ENCODE measurements around the gene HTR3A. TPM values are rescaled to one million over a fixed set of nuclear protein-coding genes. Genes with fewer than 3 reads are reported as not detected.

HTR3A gene
- total and polyA plus RNA-seq, 7 experiments from 2014 or later, result not detected

- DNase-seq (no peak), ATAC-seq (no peak)
- Histone ChIP-seq H3K36me3 (ENCODE audit: control insufficient read depth in 2 of 3, insufficient read depth in 3 of 3, low read length in 3 of 3) (no peaks in the 10 kb centered on the region), H3K27ac (ENCODE audit: low read depth, low read length) (no peak overlapping the region), H3K27me3 (ENCODE audit: control insufficient read depth in 2 of 2, insufficient read depth in 2 of 2, low read length in 2 of 2) (peaks cover 0 to 3% of the 10 kb centered on the region in 2 donors), H3K4me3 (ENCODE audit: low read length) (no peak overlapping the region), H3K9me3 (ENCODE audit: control insufficient read depth in 2 of 3, low read length in 3 of 3) (no peaks in the 10 kb centered on the region), H3K4me1 (ENCODE audit: control insufficient read depth in 2 of 2, insufficient read depth in 2 of 2, low read length in 2 of 2) (peaks cover 0 to 3% of the 10 kb centered on the region in 2 donors)
- ChIA-PET POLR2A (no interaction called here), CTCF (interaction anchor here (1.5 to 15.2 kb wide), 3 partner anchors 10 to 229 kb away, joined by 4 to 148 read pairs (median 92); no protein-coding TSS in a partner anchor)
- intact Hi-C loops (cut with micrococcal nuclease), result no loop called here
- peaks cover 0 to 35% (median 13%) of the 10 kb centered on the region in 5 donors for H3K27me3 Mint-ChIP-seq
- peaks cover 0 to 5% (median 0%) of the 10 kb centered on the region in 7 donors for H3K4me1 Mint-ChIP-seq
- H3K4me3 Mint-ChIP-seq, result peak overlapping the region in 1 of 10 donors; percentile 6
- H3K36me3 Mint-ChIP-seq, result no peaks in the 10 kb centered on the region
- no peaks in the 10 kb centered on the region for H3K9me3 Mint-ChIP-seq
- no peak overlapping the region for H3K27ac Mint-ChIP-seq
Observed at GRCh38 chr11:114033066-114033465, 58.2 kb downstream of the HTR3A start.

GRCh38 chr11:114033572-114033971 lies 58.7 kb downstream of the HTR3A start:
- ATAC-seq (no peak), DNase-seq (no peak)
- H3K36me3 ChIP-seq (ENCODE audit: control insufficient read depth in 2 of 3, insufficient read depth in 3 of 3, low read length in 3 of 3), result no peaks in the 10 kb centered on the region
- ChIA-PET POLR2A (no interaction called here), CTCF (interaction anchor here (1.5 to 15.2 kb wide), 4 partner anchors 10 to 229 kb away, joined by 4 to 148 read pairs (median 48); no protein-coding TSS in a partner anchor)
- H3K4me1 ChIP-seq (ENCODE audit: control insufficient read depth in 2 of 2, insufficient read depth in 2 of 2, low read length in 2 of 2), result peaks cover 0 to 3% of the 10 kb centered on the region in 2 donors
- H3K27ac Mint-ChIP-seq, result no peak overlapping the region
- peaks cover 0 to 3% of the 10 kb centered on the region in 2 donors for H3K27me3 ChIP-seq (ENCODE audit: control insufficient read depth in 2 of 2, insufficient read depth in 2 of 2, low read length in 2 of 2)
- no peak overlapping the region for H3K4me3 Mint-ChIP-seq
- no peaks in the 10 kb centered on the region for H3K36me3 Mint-ChIP-seq
- H3K9me3 Mint-ChIP-seq, result no peaks in the 10 kb centered on the region
- H3K27ac ChIP-seq (ENCODE audit: low read depth, low read length), result no peak overlapping the region
- no peaks in the 10 kb centered on the region for H3K9me3 ChIP-seq (ENCODE audit: control insufficient read depth in 2 of 3, low read length in 3 of 3)
- intact Hi-C loops (cut with micrococcal nuclease), result no loop called here
- peaks cover 0 to 5% (median 0%) of the 10 kb centered on the region in 7 donors for H3K4me1 Mint-ChIP-seq
- H3K4me3 ChIP-seq (ENCODE audit: low read length), result no peak overlapping the region
- H3K27me3 Mint-ChIP-seq, result peaks cover 0 to 36% (median 13%) of the 10 kb centered on the region in 5 donors

DNA sequence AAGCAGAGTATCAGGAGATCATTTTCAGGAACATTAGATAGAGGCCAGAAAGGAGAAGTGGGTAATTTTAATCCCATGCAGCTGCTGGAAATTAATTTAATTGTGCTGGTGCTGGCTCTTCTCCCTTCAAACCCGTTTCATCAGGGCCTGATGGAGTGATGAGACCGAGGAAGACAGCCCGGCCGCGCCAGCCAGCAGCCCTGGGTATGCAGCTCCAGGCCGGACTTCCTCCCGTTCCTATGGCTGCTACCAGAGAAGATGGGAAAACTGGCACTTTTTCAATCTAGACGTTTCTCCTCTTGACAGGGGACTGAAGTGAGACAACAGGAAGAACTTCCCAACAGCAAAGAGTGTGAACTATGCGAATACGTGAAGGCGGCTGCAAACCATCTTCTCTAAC lies 60.0 kb downstream of the HTR3A start:
- no peak for ATAC-seq

DNA sequence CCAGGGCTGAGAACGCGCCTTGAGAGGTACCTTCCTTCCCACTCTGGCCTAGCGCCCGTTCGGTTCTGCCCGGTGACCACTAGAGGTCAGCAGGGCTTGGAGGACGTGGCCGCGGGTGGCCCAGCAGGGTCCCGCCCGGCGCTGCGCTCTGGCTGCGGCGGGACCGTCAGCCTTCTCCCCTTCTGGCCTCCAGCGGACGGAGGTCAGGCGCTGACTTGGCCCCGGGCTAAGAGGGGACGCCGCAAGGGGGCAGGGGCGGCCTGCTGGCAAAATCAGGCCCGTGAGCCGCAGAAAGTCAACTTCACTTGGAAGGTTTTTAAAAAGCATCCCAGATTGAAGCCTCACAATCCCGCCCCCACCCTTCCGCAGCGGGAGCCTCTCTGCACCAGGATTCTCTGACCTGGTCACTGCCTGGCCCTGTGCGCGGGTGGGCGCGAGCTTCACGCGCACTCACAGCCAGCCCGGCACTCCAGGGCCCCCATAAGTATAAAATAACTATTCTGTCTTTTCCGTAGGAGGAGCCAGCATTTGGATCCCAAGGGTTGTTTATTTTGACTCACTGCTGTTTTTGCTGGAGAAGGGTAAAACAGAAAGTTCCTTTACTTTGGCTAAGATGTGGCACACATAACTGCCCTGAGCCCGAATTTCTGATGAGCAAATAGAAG lies 61.4 kb downstream of the HTR3A start:
- CTCF ChIA-PET, result interaction anchor here (0.8 to 15.2 kb wide), 10 partner anchors 10 to 232 kb away, joined by 3 to 148 read pairs (median 4); no protein-coding TSS in a partner anchor
- intact Hi-C loops (cut with micrococcal nuclease), result loop anchor here (1.0 kb wide), 7 partner anchors 23 to 225 kb away; partner anchors contain the start of gene ZBTB16 (in 1 of the 2)
- DNase-seq, result peak; percentile 16 to 57 (median 42)
- POLR2A ChIA-PET, result interaction anchor here (1.2 kb wide), 1 partner anchor 24 kb away, joined by 3 read pairs; no protein-coding TSS in a partner anchor
- no peaks in the 10 kb centered on the region for H3K9me3 Mint-ChIP-seq
- Histone ChIP-seq H3K4me1 (ENCODE audit: control insufficient read depth in 2 of 2, insufficient read depth in 2 of 2, low read length in 2 of 2) (peaks cover 0 to 3% of the 10 kb centered on the region in 2 donors), H3K36me3 (ENCODE audit: control insufficient read depth in 2 of 3, insufficient read depth in 3 of 3, low read length in 3 of 3) (no peaks in the 10 kb centered on the region), H3K27me3 (ENCODE audit: control insufficient read depth in 2 of 2, insufficient read depth in 2 of 2, low read length in 2 of 2) (no peaks in the 10 kb centered on the region), H3K9me3 (ENCODE audit: control insufficient read depth in 2 of 3, low read length in 3 of 3) (no peaks in the 10 kb centered on the region), H3K27ac (ENCODE audit: low read depth, low read length) (no peak overlapping the region), H3K4me3 (ENCODE audit: low read length) (no peak overlapping the region)
- H3K4me1 Mint-ChIP-seq, result peaks cover 0 to 5% (median 0%) of the 10 kb centered on the region in 7 donors
- H3K27ac Mint-ChIP-seq, result peak overlapping the region in 1 of 9 donors; percentile 28
- peak; percentile 89 for ATAC-seq
- H3K4me3 Mint-ChIP-seq, result peak overlapping the region in 5 of 10 donors; percentile 11 to 57 (median 44)
- peaks cover 0 to 34% (median 0%) of the 10 kb centered on the region in 5 donors for H3K27me3 Mint-ChIP-seq
- H3K36me3 Mint-ChIP-seq, result no peaks in the 10 kb centered on the region

More for the DNA sequence above, 60.0 kb downstream of the HTR3A start:
- Histone ChIP-seq H3K4me3 (ENCODE audit: low read length) (no peak overlapping the region), H3K27me3 (ENCODE audit: control insufficient read depth in 2 of 2, insufficient read depth in 2 of 2, low read length in 2 of 2) (no peaks in the 10 kb centered on the region), H3K4me1 (ENCODE audit: control insufficient read depth in 2 of 2, insufficient read depth in 2 of 2, low read length in 2 of 2) (peaks cover 0 to 3% of the 10 kb centered on the region in 2 donors), H3K27ac (ENCODE audit: low read depth, low read length) (no peak overlapping the region), H3K9me3 (ENCODE audit: control insufficient read depth in 2 of 3, low read length in 3 of 3) (no peaks in the 10 kb centered on the region), H3K36me3 (ENCODE audit: control insufficient read depth in 2 of 3, insufficient read depth in 3 of 3, low read length in 3 of 3) (no peaks in the 10 kb centered on the region)
- DNase-seq, result no peak
- Mint-ChIP-seq H3K27ac (no peak overlapping the region), H3K36me3 (no peaks in the 10 kb centered on the region), H3K4me1 (peaks cover 0 to 5% (median 0%) of the 10 kb centered on the region in 7 donors), H3K27me3 (peaks cover 0 to 36% (median 11%) of the 10 kb centered on the region in 5 donors), H3K4me3 (peak overlapping the region in 2 of 10 donors; percentile 13 to 34), H3K9me3 (no peaks in the 10 kb centered on the region)
- intact Hi-C loops (cut with micrococcal nuclease), result no loop called here
- ChIA-PET CTCF (interaction anchor here (0.7 to 15.2 kb wide), 5 partner anchors 125 to 494 kb away, joined by 3 to 148 read pairs (median 6); no protein-coding TSS in a partner anchor), POLR2A (interaction anchor here (1.2 kb wide), 1 partner anchor 26 kb away, joined by 3 read pairs; no protein-coding TSS in a partner anchor)

DNA sequence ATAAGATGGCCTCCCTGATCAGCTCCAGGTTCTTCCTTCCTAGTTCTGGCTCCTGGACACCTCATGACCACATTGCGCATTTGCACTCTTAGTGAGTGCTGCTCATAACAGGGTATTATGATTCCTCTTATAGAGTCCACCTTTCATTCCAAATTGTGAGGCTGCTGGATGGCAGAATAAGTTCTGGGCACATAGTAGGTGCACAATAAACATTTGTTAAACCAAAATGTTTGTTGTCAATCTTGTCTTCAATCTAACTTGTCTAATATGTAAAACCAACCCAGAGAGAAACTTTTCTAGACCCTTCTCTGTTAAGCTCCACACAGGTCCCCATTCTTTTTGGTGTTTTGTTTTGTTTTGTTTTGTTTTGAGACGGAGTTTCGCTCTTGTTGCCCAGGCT lies 62.0 kb downstream of the HTR3A start:
- ChIA-PET CTCF (interaction anchor here (0.9 to 15.2 kb wide), 7 partner anchors 11 to 231 kb away, joined by 3 to 148 read pairs (median 4); no protein-coding TSS in a partner anchor), POLR2A (interaction anchor here (1.7 kb wide), 1 partner anchor 224 kb away, joined by 7 read pairs; no protein-coding TSS in a partner anchor)
- H3K27ac ChIP-seq (ENCODE audit: low read depth, low read length), result no peak overlapping the region
- Mint-ChIP-seq H3K4me3 (peak overlapping the region in 4 of 10 donors; percentile 6 to 57 (median 34)), H3K4me1 (peaks cover 0 to 5% (median 0%) of the 10 kb centered on the region in 7 donors), H3K36me3 (no peaks in the 10 kb centered on the region), H3K27ac (peak overlapping the region in 1 of 9 donors; percentile 28), H3K9me3 (no peaks in the 10 kb centered on the region), H3K27me3 (peaks cover 0 to 34% (median 0%) of the 10 kb centered on the region in 5 donors)
- DNase-seq (no peak), ATAC-seq (no peak)
- intact Hi-C loops (cut with micrococcal nuclease), result loop anchor here (1.0 kb wide), 7 partner anchors 22 to 224 kb away; partner anchors contain the start of gene ZBTB16 (in 1 of the 2)
- no peaks in the 10 kb centered on the region for H3K36me3 ChIP-seq (ENCODE audit: control insufficient read depth in 2 of 3, insufficient read depth in 3 of 3, low read length in 3 of 3)
- no peak overlapping the region for H3K4me3 ChIP-seq (ENCODE audit: low read length)
- H3K27me3 ChIP-seq (ENCODE audit: control insufficient read depth in 2 of 2, insufficient read depth in 2 of 2, low read length in 2 of 2), result no peaks in the 10 kb centered on the region
- no peaks in the 10 kb centered on the region for H3K9me3 ChIP-seq (ENCODE audit: control insufficient read depth in 2 of 3, low read length in 3 of 3)
- peaks cover 0 to 3% of the 10 kb centered on the region in 2 donors for H3K4me1 ChIP-seq (ENCODE audit: control insufficient read depth in 2 of 2, insufficient read depth in 2 of 2, low read length in 2 of 2)

DNA sequence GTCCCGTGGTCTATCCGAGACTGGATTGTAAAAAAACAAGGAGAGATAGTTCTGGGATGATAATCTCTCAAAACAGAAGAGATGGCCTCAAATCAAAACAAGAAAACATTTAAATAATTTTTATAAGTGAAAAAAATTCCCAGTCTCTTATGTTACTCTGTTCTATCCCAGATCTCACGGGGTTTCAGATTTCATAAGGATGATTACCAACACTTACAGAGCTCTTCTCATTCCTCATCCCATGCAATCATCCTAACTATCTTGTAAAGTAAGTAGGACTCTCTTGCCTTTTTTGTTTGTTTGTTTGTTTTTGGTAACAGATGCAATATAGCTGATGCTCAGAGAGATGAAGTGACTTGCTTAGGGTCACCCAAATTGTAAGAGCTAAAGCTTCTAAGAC lies 64.6 kb downstream of the HTR3A start:
- H3K9me3 Mint-ChIP-seq, result peaks cover 0 to 4% (median 0%) of the 10 kb centered on the region in 11 donors
- no peak for ATAC-seq
- intact Hi-C loops (cut with micrococcal nuclease), result loop anchor here in 1 of 2 donors (2.0 kb wide), 1 partner anchor 13 kb away; no protein-coding TSS in a partner anchor
- H3K27me3 ChIP-seq (ENCODE audit: control insufficient read depth in 2 of 2, insufficient read depth in 2 of 2, low read length in 2 of 2), result no peaks in the 10 kb centered on the region
- no peak overlapping the region for H3K4me3 ChIP-seq (ENCODE audit: low read length)
- H3K4me1 Mint-ChIP-seq, result peaks cover 8 to 16% (median 9%) of the 10 kb centered on the region in 7 donors
- ChIA-PET POLR2A (interaction anchor here (0.7 kb wide), 1 partner anchor 18 kb away, joined by 3 read pairs; no protein-coding TSS in a partner anchor), CTCF (interaction anchor here (0.5 to 15.2 kb wide), 6 partner anchors 21 to 223 kb away, joined by 3 to 148 read pairs (median 4); no protein-coding TSS in a partner anchor)
- H3K9me3 ChIP-seq (ENCODE audit: control insufficient read depth in 2 of 3, low read length in 3 of 3), result no peaks in the 10 kb centered on the region
- peaks cover 0 to 32% (median 0%) of the 10 kb centered on the region in 5 donors for H3K27me3 Mint-ChIP-seq
- no peak overlapping the region for H3K4me3 Mint-ChIP-seq
- peaks cover 4 to 7% of the 10 kb centered on the region in 2 donors for H3K4me1 ChIP-seq (ENCODE audit: control insufficient read depth in 2 of 2, insufficient read depth in 2 of 2, low read length in 2 of 2)
- peak overlapping the region in 3 of 9 donors; percentile 11 to 44 (median 39) for H3K27ac Mint-ChIP-seq
- no peak overlapping the region for H3K27ac ChIP-seq (ENCODE audit: low read depth, low read length)
- no peaks in the 10 kb centered on the region for H3K36me3 ChIP-seq (ENCODE audit: control insufficient read depth in 2 of 3, insufficient read depth in 3 of 3, low read length in 3 of 3)
- peaks cover 0 to 2% (median 0%) of the 10 kb centered on the region in 5 donors for H3K36me3 Mint-ChIP-seq
- DNase-seq, result no peak
